ENCODE measurements around the gene CD48.

CD48 gene

GRCh38 chr1:160711602-160712311 is at the start of gene CD48:
Gene CD48 (minus strand): TSS chr1:160711822. CDS start chr1:160711763, 59 bp downstream.
- DNase-seq (ENCODE audit: low read depth in 2 of 2): no peak

GRCh38 chr1:160761046-160761445 is 49.4 kb upstream of the CD48 start:
- no peak for DNase-seq (ENCODE audit: low read depth in 2 of 2)

GRCh38 chr1:160759740-160760139 is 48.1 kb upstream of the CD48 start:
- DNase-seq (ENCODE audit: low read depth in 2 of 2): no peak

- DNase-seq (ENCODE audit: low read depth in 2 of 2): no peak
Measured at GRCh38 chr1:160758521-160758920, 46.9 kb upstream of the CD48 start.

GRCh38 chr1:160756849-160757201 is 45.2 kb upstream of the CD48 start:
- DNase-seq (ENCODE audit: low read depth in 2 of 2): no peak

- DNase-seq (ENCODE audit: low read depth in 2 of 2): no peak
Measured at GRCh38 chr1:160755911-160756848, 44.6 kb upstream of the CD48 start.

GRCh38 chr1:160755461-160755860 is 43.8 kb upstream of the CD48 start:
- no peak for DNase-seq (ENCODE audit: low read depth in 2 of 2)

GRCh38 chr1:160753594-160753993 is 42.0 kb upstream of the CD48 start:
- no peak for DNase-seq (ENCODE audit: low read depth in 2 of 2)

GRCh38 chr1:160752924-160753323 is 41.3 kb upstream of the CD48 start:
- DNase-seq (ENCODE audit: low read depth in 2 of 2): no peak

GRCh38 chr1:160752406-160752805 is 40.8 kb upstream of the CD48 start:
- DNase-seq (ENCODE audit: low read depth in 2 of 2): no peak

GRCh38 chr1:160750608-160751007 is 39.0 kb upstream of the CD48 start:
- DNase-seq (ENCODE audit: low read depth in 2 of 2): no peak

- DNase-seq (ENCODE audit: low read depth in 2 of 2): no peak
Measured at GRCh38 chr1:160748878-160749269, 37.3 kb upstream of the CD48 start.

- no peak for DNase-seq (ENCODE audit: low read depth in 2 of 2)
Measured at GRCh38 chr1:160748181-160748877, 36.7 kb upstream of the CD48 start.

- no peak for DNase-seq (ENCODE audit: low read depth in 2 of 2)
Measured at GRCh38 chr1:160747717-160748116, 36.1 kb upstream of the CD48 start.

- DNase-seq (ENCODE audit: low read depth in 2 of 2): no peak
Measured at GRCh38 chr1:160746836-160747500, 35.3 kb upstream of the CD48 start.

- DNase-seq (ENCODE audit: low read depth in 2 of 2): no peak
Measured at GRCh38 chr1:160745551-160745950, 33.9 kb upstream of the CD48 start.

GRCh38 chr1:160744852-160745520 is 33.4 kb upstream of the CD48 start:
- DNase-seq (ENCODE audit: low read depth in 2 of 2): no peak

GRCh38 chr1:160744199-160744851 is 32.7 kb upstream of the CD48 start:
- no peak for DNase-seq (ENCODE audit: low read depth in 2 of 2)

GRCh38 chr1:160743266-160743665 is 31.6 kb upstream of the CD48 start:
- no peak for DNase-seq (ENCODE audit: low read depth in 2 of 2)

- no peak for DNase-seq (ENCODE audit: low read depth in 2 of 2)
Measured at GRCh38 chr1:160742428-160743127, 31.0 kb upstream of the CD48 start.

Measured in stimulated activated CD8-positive, alpha-beta memory T cell treated with anti-CD3 and anti-CD28 coated beads, Interleukin-2, amount 100 ng/mL, for 1 hour (primary cell).